Measurements from ENCODE around the gene SCAANT1.

SCAANT1 gene

DNA sequence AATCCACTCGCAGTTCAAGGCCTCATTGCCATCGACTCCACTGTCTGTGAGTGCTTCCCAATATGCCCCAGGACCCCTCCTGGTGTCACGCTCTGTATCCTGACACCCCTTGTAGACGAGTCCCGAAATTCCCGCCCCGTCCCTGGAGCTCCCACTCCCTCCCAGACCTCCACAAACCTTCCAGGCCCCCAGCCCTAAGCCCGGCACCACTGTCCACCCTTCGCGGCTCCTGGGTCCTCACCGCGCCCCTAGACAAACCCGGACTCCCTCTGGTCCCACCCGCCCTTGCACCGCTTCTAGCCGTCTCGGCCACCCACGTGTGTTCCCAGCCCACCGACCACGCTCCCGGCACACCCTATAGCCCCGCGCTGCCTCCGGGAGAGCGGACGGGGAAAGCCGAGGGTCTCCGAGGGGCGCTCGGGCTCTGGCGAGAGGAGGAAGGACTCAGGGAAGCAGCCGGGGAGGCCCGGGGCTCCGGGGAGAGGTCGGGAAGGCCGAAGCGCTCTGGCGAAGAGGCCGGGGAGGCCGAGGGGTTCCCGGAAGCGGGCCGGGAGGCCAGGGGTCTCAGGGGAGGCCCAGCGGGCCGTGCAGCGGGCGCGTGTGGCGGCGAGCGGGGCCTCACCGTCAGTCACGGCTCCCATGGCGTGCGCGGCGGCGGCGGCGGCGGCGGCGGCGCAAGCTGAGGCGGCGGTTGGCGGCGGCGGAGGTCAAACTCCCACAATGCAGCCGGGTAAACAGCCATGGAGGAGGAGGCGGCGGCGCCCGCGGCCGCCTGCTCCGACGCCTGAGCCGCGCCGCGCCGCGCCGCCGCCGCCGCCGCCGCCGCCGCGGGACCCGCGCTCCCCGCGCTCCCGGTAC, 48.8 kb downstream of the SCAANT1 start, which contains the start of the genes ATXN7 and THOC7:
TSS of gene ATXN7 (plus strand) at position 718 of the 858 bp plus-strand sequence. CDS start 48,732 bp downstream, outside the sequence.
TSS of gene THOC7 (minus strand) at position 656 of the 858 bp plus-strand sequence. CDS start at position 641, 15 bp downstream.
- DNase-seq (ENCODE audit: low spot score): peak; percentile 32

DNA sequence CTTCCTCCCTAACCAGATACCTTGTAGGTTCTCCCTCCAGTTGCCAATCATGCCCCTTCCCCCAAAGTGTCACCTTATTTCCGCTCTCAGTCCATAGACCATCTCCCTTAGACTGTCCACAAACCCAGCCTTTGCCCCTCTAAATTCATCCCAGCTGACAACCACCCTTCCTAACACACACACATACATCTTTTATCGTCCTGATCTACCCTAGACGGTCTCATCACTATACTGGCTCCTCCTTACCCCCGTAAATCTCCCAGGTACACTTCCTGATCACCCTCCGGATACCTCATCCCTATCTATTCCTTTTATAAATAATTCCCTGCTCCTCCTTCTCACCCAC, 49.4 kb downstream of the SCAANT1 start:
- no peak for DNase-seq (ENCODE audit: low spot score)
